Hepatocyte (in vitro differentiated cells): ENCODE data around the gene KMT2B. TPM values are rescaled to one million over a fixed set of nuclear protein-coding genes. Genes with fewer than 3 reads are reported as not detected.

Source experiments
- DNase-seq: peaks from one replicate; pipeline ENCODE4 v3.0.0-alpha.2; 2016; ENCODE audit warnings: low spot score
- H2AFZ ChIP-seq: fragments of 200-600 bp; sonication (generic); 2 replicates; pipeline ENCODE4 v1.6.0; 2016; ENCODE audit warnings: antibody characterized with exemption, mild to moderate bottlenecking
- H3K27ac ChIP-seq: fragments of 200-600 bp; sonication (generic); 2 replicates; pipeline ENCODE4 v1.5.1; 2016; ENCODE audit warnings: mild to moderate bottlenecking
- H3K27me3 ChIP-seq: fragments of 200-600 bp; sonication (generic); 2 replicates; pipeline ENCODE4 v1.6.1; 2016
- H3K36me3 ChIP-seq: fragments of 200-600 bp; sonication (generic); replicated peaks from 2 replicates; pipeline ENCODE4 v1.5.1; 2016; ENCODE audit warnings: low read depth; ENCODE audit not compliant: insufficient read depth
- H3K4me1 ChIP-seq: fragments of 200-600 bp; sonication (generic); 2 replicates; pipeline ENCODE4 v1.5.1; 2016; ENCODE audit warnings: mild to moderate bottlenecking, moderate library complexity; ENCODE audit not compliant: insufficient read depth
- H3K4me2 ChIP-seq: fragments of 200-600 bp; sonication (generic); 2 replicates; pipeline ENCODE4 v1.6.0; 2016
- H3K4me3 ChIP-seq: fragments of 200-600 bp; sonication (generic); 2 replicates; pipeline ENCODE4 v1.5.1; 2016; ENCODE audit warnings: mild to moderate bottlenecking
- H3K79me2 ChIP-seq: fragments of 200-600 bp; sonication (generic); 2 replicates; pipeline ENCODE4 v1.6.0; 2017; ENCODE audit warnings: mild to moderate bottlenecking
- H3K9me2 ChIP-seq: fragments of 200-600 bp; sonication (generic); replicated peaks from 2 replicates; pipeline ENCODE4 v1.6.0; 2017; ENCODE audit warnings: mild to moderate bottlenecking; ENCODE audit not compliant: insufficient read depth
- H3K9me3 ChIP-seq: fragments of 200-600 bp; sonication (generic); 2 replicates; pipeline ENCODE4 v1.5.1; 2016; ENCODE audit warnings: low read depth, mild to moderate bottlenecking
- H4K20me1 ChIP-seq: fragments of 200-600 bp; sonication (generic); 2 replicates; pipeline ENCODE4 v1.6.0; 2016; ENCODE audit warnings: mild to moderate bottlenecking; ENCODE audit not compliant: insufficient read depth, poor library complexity, severe bottlenecking
- EZH2 ChIP-seq: fragments of 200-600 bp; sonication (generic); IDR thresholded peaks from 2 replicates; pipeline ENCODE4 v1.6.1; 2016; ENCODE audit warnings: antibody characterized with exemption, mild to moderate bottlenecking, borderline replicate concordance
- EZH2phosphoT487 ChIP-seq: fragments of 200-600 bp; sonication (generic); IDR thresholded peaks from one replicate; pipeline ENCODE4 v1.6.1; 2018; ENCODE audit warnings: antibody characterized with exemption, mild to moderate bottlenecking, low read depth, moderate library complexity; ENCODE audit not compliant: unreplicated experiment, severe bottlenecking
- WGBS: methylation state at CpG from one replicate; pipeline ENCODE4 v1.1.6; 2016; ENCODE audit warnings: low lambda C conversion rate; ENCODE audit errors: missing lambda C conversion rate; 5-methylcytosine and 5-hydroxymethylcytosine counted together
- polyA plus RNA-seq: library from polyadenylated mRNA; unstranded; fragments of >200 nt; fragmentation: Nextera tagmentation; extraction: Ambion mirVana; gene quantifications from 2 replicates; pipeline ENCODE4 v1.2.1, GENCODE V29; 2016
- total RNA-seq: library from RNA; depleted of rRNA; stranded (reverse); fragments of >200 nt; gene quantifications from 2 replicates; pipeline ENCODE4 v1.2.3, GENCODE V29; 2014
- TF ChIP-seq, protein P1 (sequence below): fragments of 200-600 bp; sonication (generic); IDR thresholded peaks from 2 replicates; pipeline ENCODE4 v1.5.1; 2016; ENCODE audit warnings: antibody characterized with exemption, mild to moderate bottlenecking; ENCODE audit not compliant: poor library complexity

Gene KMT2B
- total and polyA plus RNA-seq, 2 experiments from 2014 or later, result 9.3 to 12.8 TPM

GRCh38 chr19:35785339-35785627, 67.5 kb downstream of the KMT2B start:
- H3K4me3 ChIP-seq, result no peak overlapping the region
- no peaks in the 10 kb centered on the region for H3K4me1 ChIP-seq
- H3K9me2 ChIP-seq, result no peaks in the 10 kb centered on the region
- no peak overlapping the region for H2AFZ ChIP-seq
- H3K4me2 ChIP-seq, result no peak overlapping the region
- no peaks in the 10 kb centered on the region for H3K36me3 ChIP-seq
- no peaks in the 10 kb centered on the region for H4K20me1 ChIP-seq
- no peaks in the 10 kb centered on the region for H3K9me3 ChIP-seq
- WGBS, result 85% methylated on average over 10 of the region's 10 CpGs
- H3K79me2 ChIP-seq, result no peaks in the 10 kb centered on the region
- DNase-seq, result no peak
- TF ChIP-seq, protein P1, sequence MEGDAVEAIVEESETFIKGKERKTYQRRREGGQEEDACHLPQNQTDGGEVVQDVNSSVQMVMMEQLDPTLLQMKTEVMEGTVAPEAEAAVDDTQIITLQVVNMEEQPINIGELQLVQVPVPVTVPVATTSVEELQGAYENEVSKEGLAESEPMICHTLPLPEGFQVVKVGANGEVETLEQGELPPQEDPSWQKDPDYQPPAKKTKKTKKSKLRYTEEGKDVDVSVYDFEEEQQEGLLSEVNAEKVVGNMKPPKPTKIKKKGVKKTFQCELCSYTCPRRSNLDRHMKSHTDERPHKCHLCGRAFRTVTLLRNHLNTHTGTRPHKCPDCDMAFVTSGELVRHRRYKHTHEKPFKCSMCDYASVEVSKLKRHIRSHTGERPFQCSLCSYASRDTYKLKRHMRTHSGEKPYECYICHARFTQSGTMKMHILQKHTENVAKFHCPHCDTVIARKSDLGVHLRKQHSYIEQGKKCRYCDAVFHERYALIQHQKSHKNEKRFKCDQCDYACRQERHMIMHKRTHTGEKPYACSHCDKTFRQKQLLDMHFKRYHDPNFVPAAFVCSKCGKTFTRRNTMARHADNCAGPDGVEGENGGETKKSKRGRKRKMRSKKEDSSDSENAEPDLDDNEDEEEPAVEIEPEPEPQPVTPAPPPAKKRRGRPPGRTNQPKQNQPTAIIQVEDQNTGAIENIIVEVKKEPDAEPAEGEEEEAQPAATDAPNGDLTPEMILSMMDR, result no peak
- TF ChIP-seq EZH2 (no peak), EZH2phosphoT487 (no peak)
- H3K27ac ChIP-seq, result no peak overlapping the region
- H3K27me3 ChIP-seq, result no peaks in the 10 kb centered on the region

DNA sequence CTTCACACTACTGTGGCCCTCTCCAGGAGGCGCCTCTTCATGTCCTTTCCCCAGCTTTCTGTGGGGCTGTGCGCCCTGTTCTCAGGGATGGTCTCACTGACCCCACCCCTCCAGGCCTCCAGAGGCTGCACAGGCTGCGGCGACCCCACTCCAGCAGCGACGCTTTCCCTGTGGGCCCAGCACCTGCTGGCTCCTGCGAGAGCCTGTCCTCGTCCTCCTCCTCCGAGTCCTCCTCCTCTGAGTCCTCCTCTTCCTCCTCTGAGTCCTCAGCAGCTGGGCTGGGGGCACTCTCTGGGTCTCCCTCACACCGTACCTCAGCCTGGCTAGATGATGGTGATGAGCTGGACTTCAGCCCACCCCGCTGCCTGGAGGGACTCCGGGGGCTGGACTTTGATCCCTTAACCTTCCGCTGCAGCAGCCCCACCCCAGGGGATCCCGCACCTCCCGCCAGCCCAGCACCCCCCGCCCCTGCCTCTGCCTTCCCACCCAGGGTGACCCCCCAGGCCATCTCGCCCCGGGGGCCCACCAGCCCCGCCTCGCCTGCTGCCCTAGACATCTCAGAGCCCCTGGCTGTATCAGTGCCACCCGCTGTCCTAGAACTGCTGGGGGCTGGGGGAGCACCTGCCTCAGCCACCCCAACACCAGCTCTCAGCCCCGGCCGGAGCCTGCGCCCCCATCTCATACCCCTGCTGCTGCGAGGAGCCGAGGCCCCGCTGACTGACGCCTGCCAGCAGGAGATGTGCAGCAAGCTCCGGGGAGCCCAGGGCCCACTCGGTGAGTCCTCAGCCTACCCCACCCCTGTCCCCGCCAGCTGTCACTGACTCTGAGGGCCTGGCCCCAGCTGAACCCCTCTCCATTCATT, 68.7 kb downstream of the KMT2B start:
- H3K9me3 ChIP-seq, result no peaks in the 10 kb centered on the region
- H4K20me1 ChIP-seq, result no peaks in the 10 kb centered on the region
- no peak overlapping the region for H3K4me3 ChIP-seq
- WGBS, result 93% methylated on average over 21 of the region's 31 CpGs
- no peak overlapping the region for H3K4me2 ChIP-seq
- H3K27me3 ChIP-seq, result no peaks in the 10 kb centered on the region
- H3K36me3 ChIP-seq, result no peaks in the 10 kb centered on the region
- H3K4me1 ChIP-seq, result no peaks in the 10 kb centered on the region
- H3K9me2 ChIP-seq, result no peaks in the 10 kb centered on the region
- H3K27ac ChIP-seq, result no peak overlapping the region
- no peak overlapping the region for H2AFZ ChIP-seq
- H3K79me2 ChIP-seq, result no peaks in the 10 kb centered on the region
- no peak for DNase-seq
- TF ChIP-seq EZH2phosphoT487 (no peak), EZH2 (no peak)
- TF ChIP-seq, protein P1, result no peak

GRCh38 chr19:35787227-35787799, 69.5 kb downstream of the KMT2B start:
- H3K9me2 ChIP-seq, result no peaks in the 10 kb centered on the region
- no peak overlapping the region for H2AFZ ChIP-seq
- peak; percentile 4 for DNase-seq
- no peaks in the 10 kb centered on the region for H4K20me1 ChIP-seq
- H3K4me3 ChIP-seq, result no peak overlapping the region
- H3K4me1 ChIP-seq, result no peaks in the 10 kb centered on the region
- no peaks in the 10 kb centered on the region for H3K27me3 ChIP-seq
- H3K79me2 ChIP-seq, result no peaks in the 10 kb centered on the region
- H3K36me3 ChIP-seq, result no peaks in the 10 kb centered on the region
- 96% methylated on average over 9 of the region's 15 CpGs for WGBS
- H3K27ac ChIP-seq, result no peak overlapping the region
- TF ChIP-seq EZH2phosphoT487 (no peak), EZH2 (no peak)
- TF ChIP-seq, protein P1, result no peak
- H3K4me2 ChIP-seq, result no peak overlapping the region
- H3K9me3 ChIP-seq, result no peaks in the 10 kb centered on the region

Other genes with a start within 250 kb of the KMT2B start
- gene KRTDAP, start 227.5 kb upstream of the KMT2B start, total RNA-seq, result 1.6 and 2.7 TPM in 2 replicates
- gene KRTDAP, start 227.5 kb upstream of the KMT2B start, polyA plus RNA-seq, result 0.97 and 1.6 TPM in 2 replicates
- 57.0 and 64.1 TPM in 2 replicates for gene DMKN, start 204.4 kb upstream of the KMT2B start, total RNA-seq
- 99.5 and 111 TPM in 2 replicates for gene DMKN, start 204.4 kb upstream of the KMT2B start, polyA plus RNA-seq
- gene SBSN, start 189.7 kb upstream of the KMT2B start, total RNA-seq, result 0.40 TPM in 1 of 2 replicates, not detected in the other
- gene SBSN, start 189.7 kb upstream of the KMT2B start, polyA plus RNA-seq, result 0.19 and 0.66 TPM in 2 replicates
- gene GAPDHS, start 184.5 kb upstream of the KMT2B start, total RNA-seq, result not detected in 2 replicates
- gene GAPDHS, start 184.5 kb upstream of the KMT2B start, polyA plus RNA-seq, result not detected in 2 replicates
- gene TMEM147, start 172.4 kb upstream of the KMT2B start, total RNA-seq, result 115 and 133 TPM in 2 replicates
- 287 and 288 TPM in 2 replicates for gene TMEM147, start 172.4 kb upstream of the KMT2B start, polyA plus RNA-seq
- 5.0 and 6.4 TPM in 2 replicates for gene ATP4A, start 154.3 kb upstream of the KMT2B start, total RNA-seq
- gene ATP4A, start 154.3 kb upstream of the KMT2B start, polyA plus RNA-seq, result 3.5 and 5.1 TPM in 2 replicates
- not detected in 2 replicates for gene PMIS2, start 131.8 kb upstream of the KMT2B start, total RNA-seq
- not detected in 2 replicates for gene PMIS2, start 131.8 kb upstream of the KMT2B start, polyA plus RNA-seq
- 4.9 and 6.3 TPM in 2 replicates for gene HAUS5, start 105.3 kb upstream of the KMT2B start, total RNA-seq
- 12.6 and 15.4 TPM in 2 replicates for gene HAUS5, start 105.3 kb upstream of the KMT2B start, polyA plus RNA-seq
- gene RBM42, start 89.0 kb upstream of the KMT2B start, total RNA-seq, result 43.3 and 43.6 TPM in 2 replicates
- 113 and 125 TPM in 2 replicates for gene RBM42, start 89.0 kb upstream of the KMT2B start, polyA plus RNA-seq
- gene ETV2, start 76.3 kb upstream of the KMT2B start, total RNA-seq, result 1.0 and 1.4 TPM in 2 replicates
- 0.79 and 3.5 TPM in 2 replicates for gene ETV2, start 76.3 kb upstream of the KMT2B start, polyA plus RNA-seq
- gene COX6B1, start 69.7 kb upstream of the KMT2B start, total RNA-seq, result 586 and 603 TPM in 2 replicates
- 635 and 692 TPM in 2 replicates for gene COX6B1, start 69.7 kb upstream of the KMT2B start, polyA plus RNA-seq
- gene UPK1A, start 51.5 kb upstream of the KMT2B start, total RNA-seq, result 3.6 and 7.8 TPM in 2 replicates
- 19.6 and 27.5 TPM in 2 replicates for gene UPK1A, start 51.5 kb upstream of the KMT2B start, polyA plus RNA-seq
- not detected in 2 replicates for gene ZBTB32, start 13.4 kb upstream of the KMT2B start, total RNA-seq
- 0.11 and 0.80 TPM in 2 replicates for gene ZBTB32, start 13.4 kb upstream of the KMT2B start, polyA plus RNA-seq
- gene IGFLR1, start 24.4 kb downstream of the KMT2B start, total RNA-seq, result 3.6 and 5.6 TPM in 2 replicates
- gene IGFLR1, start 24.4 kb downstream of the KMT2B start, polyA plus RNA-seq, result 4.5 and 4.6 TPM in 2 replicates
- gene U2AF1L4, start 27.4 kb downstream of the KMT2B start, total RNA-seq, result 11.4 and 27.4 TPM in 2 replicates
- gene U2AF1L4, start 27.4 kb downstream of the KMT2B start, polyA plus RNA-seq, result 60.7 and 76.0 TPM in 2 replicates
- gene PSENEN, start 27.6 kb downstream of the KMT2B start, total RNA-seq, result 24.8 and 39.1 TPM in 2 replicates
- gene PSENEN, start 27.6 kb downstream of the KMT2B start, polyA plus RNA-seq, result 106 and 127 TPM in 2 replicates
- 7.9 and 12.0 TPM in 2 replicates for gene LIN37, start 30.6 kb downstream of the KMT2B start, total RNA-seq
- 13.6 and 17.6 TPM in 2 replicates for gene LIN37, start 30.6 kb downstream of the KMT2B start, polyA plus RNA-seq
- 7.1 and 14.2 TPM in 2 replicates for gene HSPB6, start 39.0 kb downstream of the KMT2B start, total RNA-seq
- gene HSPB6, start 39.0 kb downstream of the KMT2B start, polyA plus RNA-seq, result 235 and 240 TPM in 2 replicates
- gene PROSER3, start 40.2 kb downstream of the KMT2B start, total RNA-seq, result 3.7 and 12.2 TPM in 2 replicates
- 26.5 and 30.7 TPM in 2 replicates for gene PROSER3, start 40.2 kb downstream of the KMT2B start, polyA plus RNA-seq
- gene ARHGAP33, start 57.6 kb downstream of the KMT2B start, total RNA-seq, result 0.84 and 6.7 TPM in 2 replicates
- 7.9 and 11.4 TPM in 2 replicates for gene ARHGAP33, start 57.6 kb downstream of the KMT2B start, polyA plus RNA-seq
- 5.1 and 6.8 TPM in 2 replicates for gene PRODH2, start 94.8 kb downstream of the KMT2B start, total RNA-seq
- 7.1 and 13.9 TPM in 2 replicates for gene PRODH2, start 94.8 kb downstream of the KMT2B start, polyA plus RNA-seq
- gene NPHS1, start 134.5 kb downstream of the KMT2B start, total RNA-seq, result 0.30 and 0.36 TPM in 2 replicates
- gene NPHS1, start 134.5 kb downstream of the KMT2B start, polyA plus RNA-seq, result 0.15 and 0.76 TPM in 2 replicates
- gene KIRREL2, start 138.9 kb downstream of the KMT2B start, total RNA-seq, result 0.12 and 1.4 TPM in 2 replicates
- 0.64 and 2.3 TPM in 2 replicates for gene KIRREL2, start 138.9 kb downstream of the KMT2B start, polyA plus RNA-seq
- 19.8 and 29.0 TPM in 2 replicates for gene APLP1, start 150.6 kb downstream of the KMT2B start, total RNA-seq
- gene APLP1, start 150.6 kb downstream of the KMT2B start, polyA plus RNA-seq, result 115 and 147 TPM in 2 replicates
- gene NFKBID, start 182.5 kb downstream of the KMT2B start, total RNA-seq, result 2.7 and 3.9 TPM in 2 replicates
- gene NFKBID, start 182.5 kb downstream of the KMT2B start, polyA plus RNA-seq, result 7.3 and 10.8 TPM in 2 replicates
- 0.97 and 1.4 TPM in 2 replicates for gene HCST, start 184.5 kb downstream of the KMT2B start, total RNA-seq
- gene HCST, start 184.5 kb downstream of the KMT2B start, polyA plus RNA-seq, result 3.9 and 4.8 TPM in 2 replicates
- gene TYROBP, start 190.3 kb downstream of the KMT2B start, total RNA-seq, result 2.8 and 5.9 TPM in 2 replicates
- gene TYROBP, start 190.3 kb downstream of the KMT2B start, polyA plus RNA-seq, result 2.9 and 4.9 TPM in 2 replicates
- gene LRFN3, start 218.4 kb downstream of the KMT2B start, total RNA-seq, result 4.7 and 5.3 TPM in 2 replicates
- gene LRFN3, start 218.4 kb downstream of the KMT2B start, polyA plus RNA-seq, result 15.6 and 19.2 TPM in 2 replicates